GM12872 (cell line): ENCODE data around the gene PRKAR2A.

ENCODE experiments used
- TF ChIP-seq, protein P1 (sequence below): IDR thresholded peaks from 3 replicates; pipeline ENCODE4 v1.5.1; 2011; ENCODE audit warnings: low read depth, mild to moderate bottlenecking, low read length, moderate library complexity; ENCODE audit not compliant: insufficient read depth

PRKAR2A gene

DNA sequence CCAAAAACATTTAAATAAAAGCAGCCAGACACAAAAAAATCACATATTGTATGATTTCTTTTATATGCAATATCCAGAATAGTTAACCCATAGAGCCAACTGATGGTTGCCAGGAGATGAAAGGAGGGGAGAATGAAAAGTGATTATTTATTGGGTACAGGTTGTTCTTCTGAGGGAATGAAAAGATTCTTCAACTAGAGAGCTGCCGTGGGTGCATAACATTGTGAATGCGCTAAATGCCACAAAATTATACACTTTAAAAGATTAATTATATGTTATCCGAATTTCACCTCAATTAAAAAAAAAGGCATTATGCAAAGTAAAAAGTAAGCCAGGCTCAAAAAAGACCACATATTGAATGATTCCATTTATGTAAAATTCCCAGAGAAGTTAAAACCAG lies 36.1 kb downstream of the PRKAR2A start:
- TF ChIP-seq, protein P1, sequence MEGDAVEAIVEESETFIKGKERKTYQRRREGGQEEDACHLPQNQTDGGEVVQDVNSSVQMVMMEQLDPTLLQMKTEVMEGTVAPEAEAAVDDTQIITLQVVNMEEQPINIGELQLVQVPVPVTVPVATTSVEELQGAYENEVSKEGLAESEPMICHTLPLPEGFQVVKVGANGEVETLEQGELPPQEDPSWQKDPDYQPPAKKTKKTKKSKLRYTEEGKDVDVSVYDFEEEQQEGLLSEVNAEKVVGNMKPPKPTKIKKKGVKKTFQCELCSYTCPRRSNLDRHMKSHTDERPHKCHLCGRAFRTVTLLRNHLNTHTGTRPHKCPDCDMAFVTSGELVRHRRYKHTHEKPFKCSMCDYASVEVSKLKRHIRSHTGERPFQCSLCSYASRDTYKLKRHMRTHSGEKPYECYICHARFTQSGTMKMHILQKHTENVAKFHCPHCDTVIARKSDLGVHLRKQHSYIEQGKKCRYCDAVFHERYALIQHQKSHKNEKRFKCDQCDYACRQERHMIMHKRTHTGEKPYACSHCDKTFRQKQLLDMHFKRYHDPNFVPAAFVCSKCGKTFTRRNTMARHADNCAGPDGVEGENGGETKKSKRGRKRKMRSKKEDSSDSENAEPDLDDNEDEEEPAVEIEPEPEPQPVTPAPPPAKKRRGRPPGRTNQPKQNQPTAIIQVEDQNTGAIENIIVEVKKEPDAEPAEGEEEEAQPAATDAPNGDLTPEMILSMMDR: no peak

DNA sequence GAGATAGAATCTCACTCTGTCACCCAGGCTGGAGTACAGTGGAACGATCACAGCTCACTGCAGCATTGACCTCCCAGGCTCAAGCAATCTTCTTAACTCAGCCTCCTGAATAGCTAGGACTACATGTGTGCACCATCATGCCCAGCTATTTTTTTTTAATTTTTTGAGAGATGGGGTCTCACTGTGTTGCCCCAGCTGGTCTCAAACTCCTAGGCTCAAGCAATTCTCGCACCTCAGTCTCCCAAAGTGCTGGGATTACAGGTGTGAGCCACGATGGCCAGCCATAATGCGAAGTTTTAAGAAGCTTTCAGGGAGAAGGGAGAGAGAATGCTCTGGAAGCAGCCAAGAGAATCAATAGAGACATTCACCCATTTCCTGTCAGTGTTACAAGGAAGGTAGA lies 42.7 kb downstream of the PRKAR2A start:
- TF ChIP-seq, protein P1: no peak

DNA sequence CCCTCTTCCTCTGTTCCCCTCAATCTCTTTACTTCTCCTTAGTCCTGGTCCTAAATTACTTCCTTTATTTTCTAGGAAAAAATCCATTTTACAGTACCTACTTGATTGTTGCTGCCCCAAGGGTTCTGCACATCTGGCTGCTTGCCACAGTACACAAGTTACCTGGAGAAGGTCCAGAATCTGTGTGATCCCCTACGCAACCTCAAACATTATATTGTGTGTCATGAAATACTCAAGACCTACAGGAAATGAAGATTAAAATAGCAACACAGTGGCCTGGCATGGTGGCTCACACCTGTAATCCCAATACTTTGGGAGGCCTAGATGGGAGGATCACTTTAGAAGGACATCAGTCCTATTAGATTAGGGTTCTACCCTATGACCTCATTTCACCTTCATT lies 48.7 kb downstream of the PRKAR2A start:
- TF ChIP-seq, protein P1: no peak

GRCh38 chr3:48797626-48798025 lies 50.0 kb downstream of the PRKAR2A start:
- TF ChIP-seq, protein P1: no peak

DNA sequence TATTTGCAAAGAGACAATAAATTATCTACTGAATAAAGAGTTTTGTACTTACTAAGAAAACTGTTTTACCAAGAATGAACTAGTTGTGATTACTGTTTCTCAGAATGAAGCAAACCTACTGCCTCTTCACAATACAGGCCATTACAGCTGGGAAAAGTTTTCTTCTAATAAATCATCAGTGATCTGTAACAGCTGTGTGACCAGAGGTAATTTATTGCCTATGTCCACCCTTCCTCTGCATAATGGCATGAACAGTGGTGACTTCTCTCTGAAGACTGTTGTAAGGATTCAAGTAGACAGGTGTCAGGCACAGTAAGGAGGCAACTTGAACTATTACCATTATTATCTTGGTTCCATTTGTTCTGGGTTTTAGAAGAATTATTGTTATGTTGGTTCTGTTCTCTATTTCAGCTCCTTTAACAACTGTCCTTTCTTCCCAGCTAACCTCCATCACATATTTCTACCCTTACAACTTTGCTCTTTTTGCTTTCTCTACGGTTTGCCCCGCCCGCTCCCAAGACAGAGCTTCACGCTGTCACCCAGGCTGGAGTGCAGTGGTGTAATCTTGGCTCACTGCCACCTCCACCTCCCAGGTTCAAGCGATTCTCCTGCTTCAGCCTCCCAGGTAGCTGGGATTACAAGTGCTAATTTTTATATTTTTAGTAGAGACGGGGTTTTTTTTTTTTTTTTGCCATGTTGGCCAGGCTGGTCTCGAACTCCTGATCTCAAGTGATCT lies 51.5 kb downstream of the PRKAR2A start:
- TF ChIP-seq, protein P1: no peak

GRCh38 chr3:48789665-48790064 lies 58.0 kb downstream of the PRKAR2A start:
- TF ChIP-seq, protein P1: no peak

DNA sequence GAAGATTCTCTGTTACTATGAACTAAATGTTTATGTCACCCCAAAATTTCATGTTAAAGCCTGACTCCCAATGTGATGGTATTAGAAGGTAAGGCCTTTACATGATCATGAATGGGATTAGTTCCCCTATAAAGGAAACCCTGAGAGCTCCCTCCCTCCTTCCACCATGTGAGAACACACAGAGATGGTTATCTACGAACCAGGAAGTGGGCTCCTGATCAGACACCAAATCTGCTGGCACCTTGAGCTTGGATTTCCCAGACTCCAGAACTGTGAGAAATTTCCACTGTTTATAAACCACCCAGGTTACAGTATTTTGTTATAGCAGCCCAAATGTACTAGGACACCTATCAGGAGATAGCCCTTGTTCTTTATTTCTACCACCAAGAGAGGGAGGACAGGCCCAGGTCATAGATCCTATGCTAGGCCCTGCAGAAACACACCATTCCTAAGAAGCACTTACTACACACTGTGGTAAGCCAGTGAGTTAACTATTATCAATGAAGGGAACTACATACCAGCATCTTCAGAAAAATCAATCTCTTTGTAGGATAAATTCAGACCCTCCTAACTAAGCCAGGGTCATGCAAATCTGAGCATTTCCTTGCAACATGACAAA lies 59.0 kb downstream of the PRKAR2A start:
- TF ChIP-seq, protein P1: no peak
